NCI-H146 treated with DMSO at 0.1 percent for 48 hours (cell line): ENCODE measurements around the gene CDC37L1.

ENCODE experiments used
- DNase-seq: peaks from one replicate; lab custom pipeline; 2025; ENCODE audit not compliant: unreplicated experiment; lab: John Stamatoyannopoulos, UW

The CDC37L1 gene

DNA sequence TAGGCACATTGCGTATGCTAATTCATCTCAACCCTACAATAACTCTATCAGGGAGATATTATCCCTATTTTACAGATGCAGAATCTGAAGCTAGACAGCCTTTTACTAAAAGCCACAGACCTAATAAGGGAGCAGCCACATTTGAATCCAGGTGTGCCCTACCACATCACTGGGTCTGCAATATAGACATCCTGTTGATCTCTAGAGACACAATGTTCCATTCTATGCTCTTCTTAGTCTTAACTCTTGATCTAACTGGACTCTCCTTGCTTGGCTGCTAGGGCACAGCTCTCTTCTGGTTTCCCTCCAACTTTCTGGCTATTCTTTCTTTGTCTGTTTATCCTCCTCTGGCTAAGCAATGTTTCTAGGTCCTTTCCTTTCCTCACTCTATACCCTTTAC lies 11.7 kb upstream of the CDC37L1 start:
- no peak for DNase-seq

DNA sequence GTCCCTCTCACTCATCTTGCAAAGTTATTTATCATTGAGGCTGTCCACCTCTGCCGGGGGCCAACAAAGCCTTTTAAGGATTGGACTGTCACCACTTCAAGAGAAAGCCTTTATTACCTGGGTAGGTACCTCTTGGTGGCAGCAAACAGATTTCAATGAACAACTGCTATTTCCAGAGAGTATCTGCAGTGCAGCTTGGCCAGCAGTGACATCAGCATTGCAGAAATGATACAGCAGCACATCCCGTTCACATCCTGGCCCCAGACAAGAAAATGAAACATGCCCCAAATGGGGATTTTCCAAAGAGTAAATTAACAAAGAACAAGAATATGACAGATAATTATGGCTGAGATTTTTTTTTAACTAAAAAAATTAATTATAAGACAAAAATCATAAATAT lies 10.8 kb upstream of the CDC37L1 start:
- no peak for DNase-seq

DNA sequence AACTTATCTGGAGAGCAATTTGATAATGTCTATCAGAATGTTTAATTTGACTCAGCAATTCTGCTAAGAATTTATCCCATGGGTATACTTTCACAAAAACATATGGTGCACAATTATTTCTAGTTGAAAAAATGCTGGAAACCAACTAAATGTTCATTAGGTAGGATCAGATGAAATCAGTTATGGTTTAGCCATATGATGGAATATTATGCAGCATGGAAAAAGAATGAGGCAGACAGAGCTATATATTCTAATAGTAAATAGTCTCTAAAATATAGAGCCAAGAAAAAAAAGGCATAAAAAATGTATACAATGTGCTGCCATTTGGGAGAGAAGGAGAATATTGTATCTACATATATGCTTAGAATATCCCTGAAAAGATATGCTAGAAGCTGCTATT lies 9.5 kb upstream of the CDC37L1 start:
- no peak for DNase-seq

DNA sequence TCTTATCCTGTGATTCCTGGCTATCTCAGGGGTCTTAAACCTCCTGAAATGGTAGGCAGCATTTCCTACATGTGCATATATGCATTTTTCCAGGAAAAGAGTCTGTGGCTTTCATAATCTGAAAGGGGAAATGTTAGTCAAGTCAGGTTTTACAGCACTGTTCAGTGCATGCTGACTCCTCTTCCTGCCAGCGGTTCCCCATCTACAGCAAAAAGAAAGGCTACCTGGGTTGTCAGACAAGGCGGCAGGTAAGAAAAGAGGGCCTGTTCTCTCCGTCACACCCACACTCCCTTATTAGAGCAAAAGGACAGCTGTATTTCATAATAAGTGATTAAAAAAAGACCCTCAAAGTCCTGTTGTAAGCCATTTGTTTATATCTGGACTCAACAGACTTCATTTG lies 8.8 kb upstream of the CDC37L1 start:
- DNase-seq = no peak

DNA sequence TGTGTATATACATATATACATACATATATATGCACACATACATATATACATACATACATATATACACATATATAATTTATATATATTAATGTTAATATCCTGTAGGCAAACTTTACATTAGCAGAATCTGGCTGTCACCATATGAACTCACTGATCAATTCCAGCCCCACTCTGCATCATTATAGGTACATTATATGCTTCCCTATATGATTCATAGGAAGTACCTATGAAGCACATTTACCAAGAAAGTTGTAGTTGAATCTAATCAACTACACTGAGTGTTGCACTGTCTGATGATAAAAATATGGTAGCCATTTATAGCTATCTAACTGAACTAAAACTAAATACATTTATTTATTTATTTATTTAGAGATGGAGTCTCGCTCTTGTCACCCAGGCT lies 7.6 kb upstream of the CDC37L1 start:
- no peak for DNase-seq

DNA sequence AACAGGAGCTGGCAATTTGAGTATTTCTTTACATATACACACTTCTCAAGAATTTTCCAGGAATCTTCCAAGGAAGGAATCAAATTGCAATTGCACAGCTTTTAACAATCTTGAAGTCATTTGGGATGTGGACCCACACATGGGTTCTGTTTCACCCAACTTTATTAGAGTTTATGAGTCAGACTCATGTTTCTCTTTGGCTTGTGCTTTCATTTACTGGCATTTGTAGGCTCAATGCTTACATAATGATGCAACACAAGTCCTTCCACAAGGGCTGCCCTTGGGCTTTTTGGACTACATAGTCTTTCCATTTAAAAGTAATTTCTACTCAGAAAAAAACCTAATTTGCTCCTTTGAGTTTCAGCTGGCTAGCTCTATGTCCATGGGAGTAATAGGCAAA lies 4.6 kb upstream of the CDC37L1 start:
- no peak for DNase-seq

DNA sequence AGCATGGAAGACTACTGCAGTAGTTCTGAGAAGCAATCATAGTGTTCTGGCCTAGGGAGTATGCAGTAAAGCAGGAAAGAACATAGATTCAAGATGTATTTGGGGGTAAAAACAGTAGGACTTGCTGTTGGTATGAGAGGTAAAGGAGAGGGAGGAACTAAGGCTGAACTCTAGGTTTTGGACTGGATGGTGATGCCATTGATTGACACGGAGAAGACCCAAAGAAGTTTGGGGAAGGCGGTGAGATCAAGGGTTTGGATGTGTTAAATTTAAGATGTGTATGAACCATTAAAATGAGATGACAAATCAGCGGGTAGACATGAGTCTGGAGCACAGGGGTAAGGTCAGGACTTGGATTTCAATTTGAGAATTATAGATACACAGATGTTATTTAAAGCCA lies 2.0 kb upstream of the CDC37L1 start:
- DNase-seq = no peak

DNA sequence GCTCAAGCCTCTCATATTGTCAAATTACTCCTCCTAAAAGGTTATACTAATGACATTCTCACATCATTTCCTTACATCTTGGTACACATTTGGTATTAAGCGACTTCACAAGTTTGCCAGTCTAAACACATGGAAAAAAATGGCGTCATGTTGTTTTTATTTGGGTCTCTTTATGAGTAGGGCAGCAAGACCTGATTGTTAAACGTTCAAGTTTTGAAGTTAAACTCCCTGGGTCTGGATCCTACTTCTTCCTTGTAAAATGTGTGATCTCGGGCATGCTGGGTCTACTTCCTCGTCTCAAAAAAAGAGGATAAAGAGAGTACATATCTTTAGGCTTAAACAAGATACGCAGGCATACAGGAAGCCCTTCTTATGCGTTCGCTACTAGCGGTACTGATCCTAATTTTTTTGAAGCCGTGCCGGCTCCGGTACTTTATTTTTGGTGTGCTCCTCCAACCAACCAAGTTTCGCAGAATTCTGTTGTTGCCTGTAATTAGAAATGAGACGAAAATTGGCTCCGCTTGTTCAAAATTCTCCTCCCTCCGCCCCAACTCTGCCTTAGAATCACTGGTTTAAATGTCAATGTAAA lies 596 bp upstream of the CDC37L1 start:
- DNase-seq = peak; percentile 48

DNA sequence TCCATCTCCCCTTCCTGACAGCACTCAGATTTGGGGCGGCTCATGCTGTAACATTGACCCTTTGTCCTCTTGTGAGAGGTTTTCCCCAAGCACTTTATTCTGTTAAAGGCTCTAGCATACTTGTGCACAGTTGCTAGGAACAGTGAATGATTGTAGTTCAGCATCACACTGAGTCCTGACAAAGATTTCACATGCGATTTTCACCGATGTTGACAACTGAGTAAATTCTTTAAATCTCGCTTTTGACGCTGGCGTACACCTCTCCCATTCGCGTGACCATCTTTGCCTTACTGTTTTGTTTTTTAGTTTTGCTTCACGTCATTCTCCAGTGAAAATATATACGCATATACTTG lies 780 bp downstream of the CDC37L1 start:
- no peak for DNase-seq

DNA sequence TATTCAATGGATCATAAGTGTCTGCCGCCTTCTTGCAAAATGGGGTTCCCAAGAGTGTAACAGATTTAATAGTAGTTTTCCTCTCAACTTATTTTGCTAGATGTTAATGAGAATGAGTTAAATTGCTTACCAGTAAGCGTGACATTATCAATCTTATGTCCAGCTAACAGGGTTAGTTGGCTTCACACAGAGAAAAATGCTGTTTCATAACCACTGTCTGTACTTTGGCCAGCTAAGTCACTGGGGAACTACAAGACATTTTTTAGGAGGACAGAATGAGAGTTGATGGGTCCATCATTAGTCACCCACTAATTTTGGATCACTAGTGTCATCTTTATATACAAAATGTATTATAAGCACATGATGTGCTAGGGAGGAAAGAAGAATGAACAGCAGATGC lies 1.4 kb downstream of the CDC37L1 start:
- DNase-seq = peak; percentile 8

DNA sequence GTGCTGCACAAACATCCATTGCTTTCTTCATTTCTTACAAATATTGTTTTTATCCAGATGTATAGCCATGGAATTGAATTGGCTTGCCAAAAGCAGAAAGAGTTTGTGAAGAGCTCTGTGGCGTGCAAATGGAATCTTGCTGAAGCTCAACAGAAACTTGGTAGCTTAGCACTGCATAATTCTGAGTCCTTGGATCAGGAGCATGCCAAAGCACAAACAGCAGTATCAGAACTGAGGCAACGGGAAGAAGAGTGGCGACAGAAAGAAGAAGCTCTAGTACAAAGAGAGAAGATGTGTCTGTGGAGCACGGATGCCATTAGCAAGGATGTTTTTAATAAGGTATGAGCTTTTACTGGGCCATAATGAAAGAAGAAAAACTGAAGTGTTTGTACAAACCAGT lies 5.5 kb downstream of the CDC37L1 start:
- no peak for DNase-seq

DNA sequence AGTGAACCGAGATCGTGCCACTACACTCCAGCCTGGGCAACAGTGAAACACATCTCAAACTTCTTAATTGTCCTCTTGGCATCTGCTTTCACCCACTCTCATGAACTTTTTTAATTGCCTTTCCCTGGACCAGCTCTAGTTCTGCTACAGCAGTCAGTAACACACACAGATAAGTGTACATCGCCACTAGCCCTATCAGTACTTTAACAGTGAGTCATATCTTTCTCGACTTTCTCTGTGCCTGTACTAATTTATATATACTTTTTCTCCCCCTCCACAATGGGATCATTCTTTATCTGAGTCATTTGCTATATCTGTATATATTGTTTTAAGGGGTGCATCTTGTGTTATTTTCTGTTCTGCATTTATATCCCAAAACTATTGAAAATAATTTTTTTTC lies 6.7 kb downstream of the CDC37L1 start:
- no peak for DNase-seq

DNA sequence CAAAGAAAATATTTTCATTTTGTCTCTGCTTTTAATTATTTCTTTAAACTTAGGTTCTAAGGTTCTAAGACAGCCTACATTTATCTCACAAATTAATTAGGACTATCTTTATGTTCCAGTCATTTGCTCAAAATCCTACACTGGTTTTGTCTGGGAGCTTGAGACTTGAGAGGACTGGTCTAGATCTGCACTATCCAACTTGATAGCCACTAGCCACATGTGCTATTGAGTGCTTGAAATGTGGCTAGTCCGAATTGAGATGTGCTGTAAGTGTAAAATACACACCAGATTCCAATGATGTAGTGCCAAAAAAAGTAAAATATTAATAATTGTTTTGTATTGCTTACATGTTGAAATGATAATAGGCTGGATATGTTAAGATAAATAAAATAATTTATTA lies 7.2 kb downstream of the CDC37L1 start:
- DNase-seq = no peak

DNA sequence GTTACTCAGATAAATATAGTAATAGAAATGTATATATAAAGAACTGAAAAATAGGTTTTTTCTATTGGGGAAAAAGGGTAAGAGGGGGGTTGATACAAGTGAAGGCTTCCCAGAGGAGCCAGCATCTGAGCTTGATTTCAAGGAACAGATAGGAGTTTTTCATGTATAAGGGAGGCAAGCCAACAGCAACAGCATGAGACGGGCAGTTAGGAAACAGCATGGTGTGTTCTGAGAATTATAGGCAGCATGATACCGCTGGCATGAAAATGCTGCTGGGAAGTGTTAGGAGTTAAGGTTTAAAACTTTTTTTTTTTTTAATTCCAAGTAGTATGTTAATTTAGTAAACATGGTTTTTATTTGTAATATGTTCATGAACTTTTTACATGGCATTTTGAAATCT lies 9.7 kb downstream of the CDC37L1 start:
- DNase-seq = no peak

DNA sequence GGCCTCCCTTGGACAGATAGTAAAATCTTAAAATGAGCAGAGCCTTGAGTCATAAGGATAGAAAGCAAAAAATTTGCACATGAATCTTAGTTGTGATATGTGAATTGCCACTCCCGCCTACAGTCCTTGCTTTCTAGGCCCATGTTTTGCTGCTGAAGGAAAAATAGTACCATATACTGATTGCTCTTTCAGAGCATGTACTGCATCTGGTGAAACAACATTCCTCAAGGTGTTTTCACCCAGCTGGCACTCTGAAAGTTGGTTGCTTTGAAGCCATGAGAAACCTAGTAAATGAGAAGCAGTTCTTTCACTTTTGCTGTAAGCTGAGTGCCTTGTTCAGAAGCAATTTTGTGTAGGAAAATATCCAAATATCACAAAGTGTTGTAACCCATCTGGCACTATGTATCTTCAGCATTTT lies 10.3 kb downstream of the CDC37L1 start:
- no peak for DNase-seq

DNA sequence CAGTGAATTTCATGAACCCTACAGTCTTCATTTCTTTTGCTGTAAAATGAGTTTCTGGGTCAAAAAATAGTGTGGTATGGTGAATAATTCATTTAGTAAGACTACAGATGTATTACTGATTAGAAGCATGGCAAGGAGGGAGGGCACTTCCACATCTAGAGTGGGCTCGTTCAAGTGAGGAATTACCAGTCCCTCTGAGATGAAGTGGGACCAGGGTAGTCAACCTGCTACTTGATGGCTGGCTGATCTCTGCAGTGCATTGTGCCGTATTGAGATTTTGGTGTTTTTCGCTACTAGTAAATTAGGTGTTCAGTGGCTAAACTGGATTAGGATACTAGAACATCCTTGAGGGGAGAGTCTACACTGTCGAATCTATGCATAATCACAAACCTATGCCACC lies 10.8 kb downstream of the CDC37L1 start:
- no peak for DNase-seq

DNA sequence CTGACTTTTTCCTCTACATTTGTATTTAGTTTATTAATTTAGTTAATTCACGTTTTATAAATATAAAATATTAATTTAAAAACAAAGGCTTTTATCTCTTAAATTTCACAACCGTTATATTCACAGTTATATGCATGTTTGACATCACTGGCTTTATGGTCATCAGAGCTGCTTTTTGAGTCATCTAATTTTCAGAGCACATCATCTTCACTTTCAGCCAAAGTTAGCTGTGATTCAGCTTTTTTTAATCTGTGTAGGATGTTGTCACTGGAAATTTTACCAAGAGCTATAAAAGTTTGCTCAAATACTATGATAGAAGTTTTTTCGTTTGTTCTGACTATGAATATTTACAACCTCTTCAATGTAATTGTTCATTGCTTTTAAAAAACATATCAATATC lies 12.4 kb downstream of the CDC37L1 start:
- no peak for DNase-seq

DNA sequence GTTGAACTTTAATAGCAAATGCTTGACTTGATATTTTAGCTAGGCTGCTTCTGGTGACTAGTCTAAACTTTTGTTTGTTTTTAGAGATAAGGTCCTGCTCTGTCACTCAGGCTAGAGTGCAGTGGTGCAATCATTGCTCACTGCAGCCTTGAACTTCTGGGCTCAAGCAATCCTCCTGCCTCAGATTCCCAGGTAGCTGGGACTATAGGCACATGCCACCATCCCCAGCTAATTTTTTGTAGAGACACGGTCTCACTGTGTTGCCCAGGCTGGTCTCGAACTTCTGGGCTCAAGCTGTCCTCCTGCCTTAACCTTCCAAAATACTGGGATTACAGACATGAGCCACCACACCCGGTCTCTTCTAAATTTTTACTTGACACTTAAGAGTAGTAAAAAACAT lies 20.7 kb downstream of the CDC37L1 start:
- no peak for DNase-seq

DNA sequence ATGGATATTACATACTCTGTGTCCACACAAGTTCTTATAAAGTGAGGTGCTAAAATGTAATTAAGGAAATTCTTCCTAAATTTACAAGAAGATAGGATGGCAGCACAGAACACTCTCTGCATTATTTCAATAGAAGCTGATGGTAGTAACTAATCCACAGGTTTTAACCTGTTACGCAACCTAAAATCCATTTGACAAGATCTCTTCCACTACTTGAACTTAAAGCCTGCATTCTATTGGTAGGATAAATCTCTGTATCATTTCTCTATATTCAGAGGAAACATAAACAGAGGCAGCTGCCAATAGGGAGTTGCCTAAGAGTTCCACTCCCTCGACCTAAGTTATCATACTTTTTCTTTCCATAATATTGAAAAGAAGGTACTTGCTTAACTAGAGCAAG lies 21.6 kb downstream of the CDC37L1 start:
- DNase-seq = no peak

DNA sequence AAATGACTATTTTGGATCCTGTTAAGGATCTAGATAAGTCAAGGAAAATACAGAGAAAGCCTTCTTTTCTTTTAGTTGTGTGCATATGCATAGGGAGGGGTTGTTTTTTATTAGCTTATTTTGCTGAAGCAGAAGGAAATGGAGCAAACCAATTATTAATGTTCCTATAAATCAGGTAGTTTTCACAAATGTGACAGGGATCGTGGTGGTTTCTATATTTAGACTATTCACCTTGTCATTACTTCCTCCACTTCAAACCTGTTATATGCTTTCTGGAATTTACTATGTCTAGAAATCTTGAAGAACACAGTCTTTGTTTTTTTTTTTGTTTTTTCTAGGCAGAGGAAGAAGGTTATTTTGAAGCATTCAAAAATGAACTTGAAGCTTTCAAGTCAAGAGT lies 22.2 kb downstream of the CDC37L1 start:
- no peak for DNase-seq

DNA sequence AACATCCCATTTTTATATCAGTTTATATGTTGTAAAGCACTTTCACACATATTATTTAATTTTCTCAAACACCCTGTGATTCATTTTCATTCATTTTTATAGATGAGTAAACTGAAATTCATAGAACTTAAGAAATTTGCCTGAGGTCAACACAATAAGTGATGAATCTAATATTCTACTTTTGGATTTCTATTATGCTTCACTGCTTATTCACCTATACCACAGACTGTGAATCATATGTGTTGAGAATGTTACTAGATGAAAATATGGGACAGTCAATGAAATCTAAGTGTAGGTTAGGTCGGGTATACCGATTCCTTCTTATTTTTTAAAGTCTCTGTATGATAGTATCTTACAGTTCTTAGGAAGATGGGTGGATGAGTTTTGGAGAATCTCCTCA lies 24.8 kb downstream of the CDC37L1 start:
- DNase-seq = no peak

DNA sequence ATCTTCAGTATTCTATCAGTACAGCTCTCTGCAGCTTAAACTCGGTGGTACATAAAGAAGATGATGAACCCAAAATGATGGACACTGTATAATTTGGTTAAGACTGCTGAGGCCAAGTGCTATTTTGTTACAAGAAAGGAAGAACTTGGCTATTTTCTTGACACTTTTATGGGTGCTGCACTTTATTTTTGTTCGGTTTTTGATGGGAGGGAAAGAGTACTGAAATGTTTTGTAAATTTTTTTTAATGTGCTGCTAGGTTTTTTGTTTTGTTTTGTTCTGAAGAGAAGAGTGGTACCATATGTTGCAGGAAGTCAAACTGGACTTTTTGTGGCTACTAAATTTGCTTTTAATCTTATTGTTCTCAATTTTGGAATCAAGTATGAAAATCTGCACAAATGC lies 26.7 kb downstream of the CDC37L1 start:
- DNase-seq = no peak

DNA sequence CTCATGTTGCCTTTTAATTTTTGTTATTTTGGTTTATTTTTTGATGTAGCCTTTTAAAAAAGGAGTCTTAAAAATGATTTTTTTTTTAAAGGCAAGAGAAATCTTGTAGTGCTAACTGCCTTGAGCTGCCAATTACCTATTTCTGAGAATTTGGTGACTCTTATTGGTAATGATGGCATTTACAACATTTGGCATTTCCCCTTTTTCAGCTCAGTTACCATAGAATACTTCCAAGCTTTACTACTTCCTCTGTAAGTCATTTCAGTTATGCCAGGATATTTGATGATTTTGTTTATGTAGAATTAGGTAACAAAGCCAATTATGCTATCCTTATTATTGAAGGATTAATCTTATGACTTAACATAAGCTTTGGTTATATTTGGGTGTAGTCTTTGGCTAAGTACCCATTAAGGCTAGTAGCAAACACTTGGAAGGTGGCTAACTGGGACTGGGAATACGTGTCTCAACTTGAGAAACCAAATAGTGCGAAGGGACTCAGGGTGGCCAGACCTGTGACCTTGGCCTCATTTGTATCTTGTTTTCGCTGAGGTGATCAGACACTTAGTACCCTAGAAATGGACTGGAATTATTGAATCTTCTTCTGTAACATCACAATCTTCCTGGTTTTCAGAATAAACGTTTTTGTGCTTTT lies 27.7 kb downstream of the CDC37L1 start:
- no peak for DNase-seq
